AG04450 (cell line): Measurements from ENCODE around the gene HGFAC. TPM values are rescaled to one million over a fixed set of nuclear protein-coding genes. Genes with fewer than 3 reads are reported as not detected.
A peak's percentile ranks its signal among the peaks of the same experiment; 100 is the strongest.

Source experiments
- CTCF ChIA-PET: fragments of 300-600, 350-600 bp; formaldehyde crosslinking; extraction: SDS; loops from one replicate; lab custom pipeline; 2022; ENCODE audit warnings: antibody characterized with exemption, inconsistent platforms; lab: Charles Lee
- POLR2A ChIA-PET: fragments of 350-600 bp; formaldehyde crosslinking; extraction: SDS; loops from one replicate; lab custom pipeline; 2021; ENCODE audit warnings: antibody characterized with exemption, inconsistent platforms; lab: Yijun Ruan, JAX
- DNase-seq: peaks from one replicate; pipeline ENCODE4 v3.0.0-alpha.2; 2011; ENCODE audit warnings: low read depth, low spot score
- H3K27ac ChIP-seq: one replicate; pipeline ENCODE4 v1.5.1; 2012; ENCODE audit warnings: low read depth, low read length, control low read depth
- H3K27me3 ChIP-seq: one replicate; pipeline ENCODE4 v1.6.0; 2012; ENCODE audit warnings: low read length; ENCODE audit not compliant: control insufficient read depth, insufficient read depth
- H3K4me3 ChIP-seq: 2 replicates; pipeline ENCODE4 v1.5.1; 2011; ENCODE audit warnings: mild to moderate bottlenecking, low read depth, low read length, control low read depth
- H3K9me3 ChIP-seq: 2 replicates; pipeline ENCODE4 v1.5.1; 2012; ENCODE audit warnings: low read length; ENCODE audit not compliant: control insufficient read depth, insufficient read depth
- CTCF ChIP-seq: IDR thresholded peaks from 2 replicates; pipeline ENCODE4 v1.5.1; 2011; ENCODE audit warnings: low read depth, low read length, control low read depth, inconsistent platforms
- polyA plus RNA-seq: library from polyadenylated mRNA; depleted of rRNA; stranded (reverse); fragments of >200 nt; gene quantifications from 2 replicates; pipeline ENCODE4 v1.2.3, GENCODE V29; 2011

HGFAC gene
- polyA plus RNA-seq, 1 experiment, result not detected

DNA sequence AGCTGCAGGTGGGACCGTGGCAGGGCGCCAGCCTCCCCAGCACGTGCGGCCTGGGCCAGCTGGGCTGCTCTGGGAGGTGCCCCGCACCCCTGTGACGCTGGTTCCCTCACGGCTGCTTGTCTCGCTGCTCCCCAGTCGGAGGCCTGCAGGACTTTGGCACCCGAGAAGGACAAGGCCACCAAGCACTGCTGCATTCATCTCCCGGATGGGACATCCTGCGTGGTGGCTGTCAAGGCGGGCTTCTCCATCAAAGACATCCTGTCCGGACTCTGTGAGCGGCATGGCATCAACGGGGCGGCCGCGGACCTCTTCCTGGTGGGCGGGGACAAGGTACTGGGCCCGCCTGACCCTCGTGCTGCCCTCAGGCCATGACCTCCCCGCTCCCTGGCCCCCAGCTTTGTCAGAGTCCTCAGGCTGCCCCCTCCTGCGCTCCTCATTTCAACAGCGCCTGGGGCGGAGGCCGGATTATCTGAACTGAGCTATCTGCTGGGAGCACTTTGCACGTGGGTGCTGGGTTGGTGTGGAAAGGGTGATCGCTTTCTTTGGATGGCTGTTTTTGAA, 19.4 kb upstream of the HGFAC start:
- no peak overlapping the region for H3K4me3 ChIP-seq
- H3K27me3 ChIP-seq, result no peaks in the 10 kb centered on the region
- no peak for TF ChIP-seq CTCF
- CTCF ChIA-PET, result no interaction called here
- no peak for DNase-seq
- POLR2A ChIA-PET, result no interaction called here
- no peaks in the 10 kb centered on the region for H3K9me3 ChIP-seq
- H3K27ac ChIP-seq, result no peak overlapping the region

DNA sequence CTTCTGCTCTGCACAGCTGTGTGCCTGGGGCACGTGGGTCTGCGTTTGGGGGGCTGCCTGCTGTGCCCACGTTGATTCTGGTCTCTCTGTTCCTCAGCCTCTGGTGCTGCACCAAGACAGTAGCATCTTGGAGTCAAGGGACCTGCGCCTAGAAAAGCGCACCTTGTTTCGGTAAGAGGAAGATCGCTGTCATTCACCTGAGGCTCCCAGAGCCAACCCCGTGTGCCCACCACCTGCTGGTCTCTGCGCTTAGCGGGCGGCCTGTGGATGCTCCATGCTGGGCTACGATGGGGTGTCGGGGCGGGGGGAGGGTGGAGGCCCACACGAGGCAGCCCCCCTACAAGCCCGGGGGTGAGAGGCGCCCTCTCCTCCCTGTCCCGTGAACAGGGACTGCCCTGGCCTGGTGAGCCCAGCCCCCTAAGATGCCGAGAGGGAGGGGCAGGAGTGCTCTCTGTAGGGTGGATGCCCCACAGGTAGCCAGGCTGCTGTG, 18.9 kb upstream of the HGFAC start:
- Histone ChIP-seq H3K27me3 (no peaks in the 10 kb centered on the region), H3K27ac (no peak overlapping the region), H3K9me3 (no peaks in the 10 kb centered on the region), H3K4me3 (no peak overlapping the region)
- POLR2A ChIA-PET, result no interaction called here
- CTCF ChIA-PET, result no interaction called here
- DNase-seq, result no peak
- TF ChIP-seq CTCF, result no peak

GRCh38 chr4:3423406-3423805, 18.4 kb upstream of the HGFAC start:
- DNase-seq, result no peak
- Histone ChIP-seq H3K27me3 (no peaks in the 10 kb centered on the region), H3K27ac (no peak overlapping the region), H3K9me3 (no peaks in the 10 kb centered on the region), H3K4me3 (no peak overlapping the region)
- POLR2A ChIA-PET, result no interaction called here
- CTCF ChIA-PET, result no interaction called here
- no peak for TF ChIP-seq CTCF

DNA sequence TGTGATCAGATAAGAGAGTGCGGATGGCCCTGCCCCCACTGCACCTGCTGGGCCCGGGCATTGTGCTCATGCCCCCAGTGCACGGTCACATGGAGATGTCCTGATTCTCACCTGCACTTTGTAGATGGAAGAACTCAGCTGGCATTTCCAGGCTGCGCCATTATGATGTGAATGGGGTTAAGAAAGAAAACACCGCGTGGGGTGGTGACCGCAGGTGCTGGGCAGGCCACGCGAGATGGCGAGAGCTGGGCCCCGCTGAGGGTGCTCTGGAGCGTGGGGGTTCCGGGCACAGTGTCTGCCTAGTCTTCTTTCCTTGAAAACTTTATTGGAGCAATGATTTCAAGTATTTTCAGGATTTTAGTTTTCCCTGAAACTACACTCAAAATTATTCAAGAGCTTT, 17.8 kb upstream of the HGFAC start:
- ChIA-PET CTCF (no interaction called here), POLR2A (no interaction called here)
- no peak for TF ChIP-seq CTCF
- peak overlapping the region; percentile 11 for H3K27ac ChIP-seq
- H3K4me3 ChIP-seq, result no peak overlapping the region
- no peaks in the 10 kb centered on the region for H3K9me3 ChIP-seq
- DNase-seq, result no peak
- H3K27me3 ChIP-seq, result no peaks in the 10 kb centered on the region

- Histone ChIP-seq H3K4me3 (no peak overlapping the region), H3K9me3 (no peaks in the 10 kb centered on the region), H3K27ac (no peak overlapping the region), H3K27me3 (no peaks in the 10 kb centered on the region)
- TF ChIP-seq CTCF, result no peak
- ChIA-PET POLR2A (no interaction called here), CTCF (interaction anchor here (0.6 kb wide), 1 partner anchor 78 kb away, joined by 3 read pairs; no protein-coding TSS in a partner anchor)
- no peak for DNase-seq
These were observed 17.2 kb upstream of the HGFAC start for GRCh38 chr4:3424522-3425095.
